HEK293 (cell line): ENCODE results near the gene GRIP1.

Source experiments
- CTCF ChIA-PET: fragments of 350-600 bp; formaldehyde crosslinking; extraction: SDS; loops from one replicate; lab custom pipeline; 2021; ENCODE audit warnings: antibody characterized with exemption; lab: Yijun Ruan, JAX
- POLR2A ChIA-PET: fragments of 300-600 bp; formaldehyde crosslinking; extraction: SDS; loops from one replicate; lab custom pipeline; 2020; ENCODE audit warnings: antibody characterized with exemption, inconsistent platforms; lab: Yijun Ruan, JAX
- H3K27ac ChIP-seq: fragments of 200-500 bp; sonication (Bioruptor generic); 2 replicates; pipeline ENCODE4 v1.5.1; 2014; ENCODE audit warnings: low read depth, low read length, control low read depth, inconsistent platforms; ENCODE audit errors: extremely low read depth
- H3K36me3 ChIP-seq, 2 experiments: fragments of 200-500 bp in 1 of 2; sonication (Bioruptor generic) in 1 of 2; 1 replicate in 1 of 2; 2 replicates in 1 of 2; pipeline ENCODE4 v1.5.1; 2014 to 2017; ENCODE audit warnings: inconsistent platforms in 2 of 2, low read length in 2 of 2; ENCODE audit not compliant: control insufficient read depth in 2 of 2, insufficient read depth in 1 of 2
- H3K4me1 ChIP-seq: fragments of 200-500 bp; sonication (Bioruptor generic); 2 replicates; pipeline ENCODE4 v1.5.1; 2014; ENCODE audit warnings: mild to moderate bottlenecking, low read length, inconsistent platforms; ENCODE audit not compliant: control insufficient read depth, insufficient read depth
- H3K4me3 ChIP-seq: 2 replicates; pipeline ENCODE4 v1.5.1; 2011; ENCODE audit warnings: low read depth, mild to moderate bottlenecking, control low read depth, low read length, moderate library complexity
- H3K9me3 ChIP-seq: fragments of 200-500 bp; sonication (Bioruptor generic); 2 replicates; pipeline ENCODE4 v1.5.1; 2014; ENCODE audit warnings: low read depth, low read length, inconsistent platforms; ENCODE audit not compliant: control insufficient read depth, insufficient read depth
- FEZF1 ChIP-seq: fragments of 450-650 bp; formaldehyde crosslinking; IDR thresholded peaks from 2 replicates; pipeline ENCODE4 v1.5.1; 2016; ENCODE audit warnings: missing biosample characterization, missing genetic modification characterization
- KLF8 ChIP-seq: fragments of 450-650 bp; formaldehyde crosslinking; IDR thresholded peaks from 2 replicates; pipeline ENCODE4 v1.5.1; 2016; ENCODE audit warnings: missing biosample characterization, missing genetic modification characterization
- KLF9 ChIP-seq: fragments of 450-650 bp; formaldehyde crosslinking; IDR thresholded peaks from 2 replicates; pipeline ENCODE4 v1.5.1; 2016; ENCODE audit warnings: missing biosample characterization, missing genetic modification characterization, low read depth
- PBX3 ChIP-seq: sonication (generic); formaldehyde crosslinking; IDR thresholded peaks from 2 replicates; pipeline ENCODE4 v1.8.1; 2022; ENCODE audit warnings: mild to moderate bottlenecking, moderate library complexity, missing genetic modification reagents
- PRDM6 ChIP-seq: fragments of 450-650 bp; formaldehyde crosslinking; IDR thresholded peaks from 2 replicates; pipeline ENCODE4 v1.5.1; 2017; ENCODE audit warnings: missing biosample characterization, missing genetic modification characterization
- SCRT2 ChIP-seq: fragments of 450-650 bp; formaldehyde crosslinking; IDR thresholded peaks from 2 replicates; pipeline ENCODE4 v1.5.1; 2016; ENCODE audit warnings: missing biosample characterization, missing genetic modification characterization
- TRIM28 ChIP-seq: IDR thresholded peaks from 2 replicates; pipeline ENCODE4 v1.6.1; 2011; ENCODE audit warnings: low read length, control low read depth, borderline replicate concordance
- ZBTB1 ChIP-seq: fragments of 450-650 bp; formaldehyde crosslinking; IDR thresholded peaks from 2 replicates; pipeline ENCODE4 v1.5.1; 2016; ENCODE audit warnings: missing biosample characterization, missing genetic modification characterization
- ZBTB44 ChIP-seq: fragments of 450-650 bp; IDR thresholded peaks from 2 replicates; pipeline ENCODE4 v1.5.1; 2018; ENCODE audit warnings: missing biosample characterization, mild to moderate bottlenecking, missing genetic modification characterization
- ZBTB49 ChIP-seq: fragments of 450-650 bp; formaldehyde crosslinking; IDR thresholded peaks from 2 replicates; pipeline ENCODE4 v1.5.1; 2016; ENCODE audit warnings: missing biosample characterization, missing genetic modification characterization, low read depth
- ZNF138 ChIP-seq: fragments of 450-650 bp; formaldehyde crosslinking; IDR thresholded peaks from 2 replicates; pipeline ENCODE4 v1.5.1; 2016; ENCODE audit warnings: missing biosample characterization, missing genetic modification characterization, borderline replicate concordance
- ZNF174 ChIP-seq: fragments of 450-650 bp; formaldehyde crosslinking; IDR thresholded peaks from 2 replicates; pipeline ENCODE4 v1.5.0; 2017; ENCODE audit warnings: missing biosample characterization, mild to moderate bottlenecking, missing genetic modification characterization
- ZNF292 ChIP-seq: fragments of 450-650 bp; formaldehyde crosslinking; IDR thresholded peaks from 2 replicates; pipeline ENCODE4 v1.5.1; 2016; ENCODE audit warnings: low read depth, missing biosample characterization, missing genetic modification characterization, borderline replicate concordance
- ZNF324 ChIP-seq: fragments of 450-650 bp; formaldehyde crosslinking; IDR thresholded peaks from 2 replicates; pipeline ENCODE4 v1.5.1; 2016; ENCODE audit warnings: missing biosample characterization, missing genetic modification characterization
- ZNF548 ChIP-seq: fragments of 450-650 bp; formaldehyde crosslinking; IDR thresholded peaks from 2 replicates; pipeline ENCODE4 v1.5.1; 2016; ENCODE audit warnings: missing biosample characterization, missing genetic modification characterization
- ZNF561 ChIP-seq: fragments of 450-650 bp; IDR thresholded peaks from 2 replicates; pipeline ENCODE4 v1.5.1; 2018; ENCODE audit warnings: missing biosample characterization, missing genetic modification characterization, borderline replicate concordance
- ZNF600 ChIP-seq: fragments of 450-650 bp; formaldehyde crosslinking; IDR thresholded peaks from 2 replicates; pipeline ENCODE4 v1.5.1; 2016; ENCODE audit warnings: missing biosample characterization, missing genetic modification characterization
- ZNF623 ChIP-seq: fragments of 450-650 bp; formaldehyde crosslinking; IDR thresholded peaks from 2 replicates; pipeline ENCODE4 v1.5.1; 2016; ENCODE audit warnings: missing biosample characterization, missing genetic modification characterization
- ZNF701 ChIP-seq: fragments of 450-650 bp; formaldehyde crosslinking; IDR thresholded peaks from 2 replicates; pipeline ENCODE4 v1.5.1; 2016; ENCODE audit warnings: missing biosample characterization, missing genetic modification characterization
- ZNF707 ChIP-seq: fragments of 450-650 bp; formaldehyde crosslinking; IDR thresholded peaks from 2 replicates; pipeline ENCODE4 v1.5.1; 2016; ENCODE audit warnings: missing biosample characterization, missing genetic modification characterization

Gene GRIP1

GRCh38 chr12:66441905-66442559 is 236.8 kb downstream of the GRIP1 start:
- POLR2A ChIA-PET, result no interaction called here
- H3K4me1 ChIP-seq, result no peaks in the 10 kb centered on the region
- no peak overlapping the region for H3K27ac ChIP-seq
- CTCF ChIA-PET, result no interaction called here
- TF ChIP-seq ZNF623 (tag by site-specific recombination) (no peak), ZNF324 (no peak), ZBTB1 (tag by site-specific recombination) (no peak), ZNF561 (tag by site-specific recombination) (no peak), PRDM6 (tag by site-specific recombination) (no peak), SCRT2 (tag by site-specific recombination) (no peak), ZBTB49 (tag by site-specific recombination) (no peak), ZNF701 (tag by site-specific recombination) (no peak), KLF8 (tag by site-specific recombination) (no peak), KLF9 (tag by site-specific recombination) (no peak), ZNF138 (tag by site-specific recombination) (no peak), ZNF548 (no peak), ZBTB44 (tag by site-specific recombination) (no peak), ZNF292 (tag by site-specific recombination) (no peak)
- no peaks in the 10 kb centered on the region for H3K9me3 ChIP-seq
- no peaks in the 10 kb centered on the region for H3K36me3 ChIP-seq
- no peak overlapping the region for H3K4me3 ChIP-seq

- Histone ChIP-seq H3K4me3 (no peak overlapping the region), H3K36me3 (no peaks in the 10 kb centered on the region), H3K9me3 (no peaks in the 10 kb centered on the region), H3K27ac (no peak overlapping the region), H3K4me1 (no peaks in the 10 kb centered on the region; the same call in 1 of the 2 replicates)
- POLR2A ChIA-PET, result no interaction called here
- CTCF ChIA-PET, result interaction anchor here (0.6 to 0.7 kb wide), 2 partner anchors 26 to 726 kb away, joined by 3 to 4 read pairs; no protein-coding TSS in a partner anchor
- TF ChIP-seq ZNF600 (tag by site-specific recombination) (0 out of 2 replicates have a peak, but pooled peaks have one; percentile 42), FEZF1 (tag by site-specific recombination) (no peak), ZNF707 (tag by site-specific recombination) (no peak), TRIM28 (no peak), PBX3 (no peak), ZNF174 (tag by site-specific recombination) (no peak), ZBTB1 (tag by site-specific recombination) (no peak)
Measured at GRCh38 chr12:66438601-66439000, 240.3 kb downstream of the GRIP1 start.
